ENCODE results near the gene KCNH1. TPM values are rescaled to one million over a fixed set of nuclear protein-coding genes. Genes with fewer than 3 reads are reported as not detected.

Gene KCNH1
- total RNA-seq, 1 donor from 2014 or later = not detected

- ATAC-seq = no peak
- TF ChIP-seq, protein P1, sequence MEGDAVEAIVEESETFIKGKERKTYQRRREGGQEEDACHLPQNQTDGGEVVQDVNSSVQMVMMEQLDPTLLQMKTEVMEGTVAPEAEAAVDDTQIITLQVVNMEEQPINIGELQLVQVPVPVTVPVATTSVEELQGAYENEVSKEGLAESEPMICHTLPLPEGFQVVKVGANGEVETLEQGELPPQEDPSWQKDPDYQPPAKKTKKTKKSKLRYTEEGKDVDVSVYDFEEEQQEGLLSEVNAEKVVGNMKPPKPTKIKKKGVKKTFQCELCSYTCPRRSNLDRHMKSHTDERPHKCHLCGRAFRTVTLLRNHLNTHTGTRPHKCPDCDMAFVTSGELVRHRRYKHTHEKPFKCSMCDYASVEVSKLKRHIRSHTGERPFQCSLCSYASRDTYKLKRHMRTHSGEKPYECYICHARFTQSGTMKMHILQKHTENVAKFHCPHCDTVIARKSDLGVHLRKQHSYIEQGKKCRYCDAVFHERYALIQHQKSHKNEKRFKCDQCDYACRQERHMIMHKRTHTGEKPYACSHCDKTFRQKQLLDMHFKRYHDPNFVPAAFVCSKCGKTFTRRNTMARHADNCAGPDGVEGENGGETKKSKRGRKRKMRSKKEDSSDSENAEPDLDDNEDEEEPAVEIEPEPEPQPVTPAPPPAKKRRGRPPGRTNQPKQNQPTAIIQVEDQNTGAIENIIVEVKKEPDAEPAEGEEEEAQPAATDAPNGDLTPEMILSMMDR (IDR thresholded peaks at IDR 0.05) = no peak
- Histone ChIP-seq H3K4me3 (no peak overlapping the region), H3K27me3 (no peaks in the 10 kb centered on the region), H3K4me1 (no peaks in the 10 kb centered on the region), H3K27ac (no peak overlapping the region), H3K36me3 (no peaks in the 10 kb centered on the region), H3K9me3 (no peaks in the 10 kb centered on the region)
- DNase-seq = no peak
- intact Hi-C loops (cut with DNase I) = no loop called here
These were observed 333.2 kb downstream of the KCNH1 start for GRCh38 chr1:210800756-210801155.

DNA sequence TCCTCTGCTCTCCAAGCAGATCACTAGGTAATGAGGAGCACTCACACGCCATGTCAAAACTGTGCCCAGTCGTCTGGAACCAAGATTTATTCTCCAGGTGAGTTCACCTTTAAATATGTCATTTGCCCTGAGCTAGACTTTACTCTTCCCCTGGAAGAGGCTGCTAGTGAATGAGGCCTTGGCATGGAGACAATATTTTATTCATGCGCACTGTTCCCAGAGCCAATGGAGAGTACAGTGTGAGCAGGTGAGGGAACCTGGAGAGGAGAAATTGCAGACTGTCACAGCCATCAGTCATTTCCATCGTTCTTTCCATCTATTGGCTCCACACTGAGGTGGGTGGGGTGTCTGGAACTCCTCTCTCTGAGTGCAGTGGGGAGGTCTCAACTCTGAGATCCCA lies 333.6 kb downstream of the KCNH1 start:
- TF ChIP-seq, protein P1 (IDR thresholded peaks at IDR 0.05) = no peak
- Histone ChIP-seq H3K4me1 (no peaks in the 10 kb centered on the region), H3K4me3 (no peak overlapping the region), H3K9me3 (no peaks in the 10 kb centered on the region), H3K27ac (no peak overlapping the region), H3K36me3 (no peaks in the 10 kb centered on the region), H3K27me3 (no peaks in the 10 kb centered on the region)
- ATAC-seq = no peak
- no peak for DNase-seq
- intact Hi-C loops (cut with DNase I) = no loop called here

DNA sequence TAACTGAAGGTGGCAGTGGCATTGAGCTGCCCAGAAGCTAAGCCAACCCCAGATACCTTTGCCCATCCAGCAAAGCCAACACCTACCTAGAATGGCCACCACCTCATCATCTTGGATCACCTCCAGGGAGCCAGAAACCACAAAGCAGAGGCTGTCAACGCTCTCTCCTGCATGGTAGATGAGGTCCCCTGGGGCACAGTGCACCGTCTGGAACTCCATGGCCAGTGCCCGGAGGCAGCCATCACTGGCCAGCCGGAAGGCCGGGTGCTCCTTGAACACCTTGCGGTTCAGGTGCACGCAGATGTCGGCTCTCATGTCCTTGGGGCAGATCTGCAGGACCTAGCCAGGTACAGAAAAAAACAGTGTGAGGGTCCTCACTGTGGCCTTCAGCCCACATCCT lies 336.5 kb downstream of the KCNH1 start:
- DNase-seq (no peak), ATAC-seq (peak; percentile 10)
- Histone ChIP-seq H3K9me3 (no peaks in the 10 kb centered on the region), H3K36me3 (no peaks in the 10 kb centered on the region), H3K27me3 (no peaks in the 10 kb centered on the region), H3K4me3 (no peak overlapping the region), H3K4me1 (no peaks in the 10 kb centered on the region), H3K27ac (no peak overlapping the region)
- TF ChIP-seq, protein P1 (IDR thresholded peaks at IDR 0.05) = no peak
- intact Hi-C loops (cut with DNase I) = no loop called here

- Histone ChIP-seq H3K36me3 (no peaks in the 10 kb centered on the region), H3K27me3 (no peaks in the 10 kb centered on the region), H3K4me3 (no peak overlapping the region), H3K4me1 (no peaks in the 10 kb centered on the region), H3K9me3 (no peaks in the 10 kb centered on the region), H3K27ac (no peak overlapping the region)
- TF ChIP-seq, protein P1 (IDR thresholded peaks at IDR 0.05) = no peak
- intact Hi-C loops (cut with DNase I) = no loop called here
- no peak for ATAC-seq
- DNase-seq = no peak
These were observed 337.5 kb downstream of the KCNH1 start for GRCh38 chr1:210796421-210796820.

- no peak overlapping the region for H3K4me3 ChIP-seq
- H3K27me3 ChIP-seq = no peaks in the 10 kb centered on the region
- H3K36me3 ChIP-seq = no peaks in the 10 kb centered on the region
- H3K9me3 ChIP-seq = no peaks in the 10 kb centered on the region
- DNase-seq (no peak), ATAC-seq (no peak)
- intact Hi-C loops (cut with DNase I) = no loop called here
- H3K27ac ChIP-seq = no peak overlapping the region
- TF ChIP-seq, protein P1 (IDR thresholded peaks at IDR 0.05) = no peak
- H3K4me1 ChIP-seq = no peaks in the 10 kb centered on the region
These were observed 339.5 kb downstream of the KCNH1 start for GRCh38 chr1:210794445-210794844.
